Stimulated activated CD4-positive, alpha-beta T cell treated with anti-CD3 and anti-CD28 coated beads, Interleukin-4, amount 100 ng/mL, for 48 hours (primary cell): ENCODE data around the gene FOXP3.

ENCODE experiments used
- DNase-seq, 2 donors: peaks; one replicate each; pipeline ENCODE4 v3.0.0-alpha.2; 2020; ENCODE audit warnings: low read depth in 2 of 2

The FOXP3 gene

GRCh38 chrX:49214996-49215526 is 49.4 kb downstream of the FOXP3 start:
- DNase-seq, result no peak

GRCh38 chrX:49214416-49214815 is 50.1 kb downstream of the FOXP3 start:
- no peak for DNase-seq

GRCh38 chrX:49212861-49213260 is 51.6 kb downstream of the FOXP3 start:
- DNase-seq, result no peak

- no peak for DNase-seq
Observed at GRCh38 chrX:49212209-49212608, 52.3 kb downstream of the FOXP3 start.

GRCh38 chrX:49211074-49211473 is 53.4 kb downstream of the FOXP3 start:
- DNase-seq, result no peak

- no peak for DNase-seq
Observed at GRCh38 chrX:49210406-49210805, 54.1 kb downstream of the FOXP3 start.

GRCh38 chrX:49209434-49210251 is 54.9 kb downstream of the FOXP3 start:
- no peak for DNase-seq

GRCh38 chrX:49208399-49208798 is 56.1 kb downstream of the FOXP3 start:
- DNase-seq, result no peak

GRCh38 chrX:49206543-49206942 is 58.0 kb downstream of the FOXP3 start:
- DNase-seq, result no peak

- DNase-seq, result no peak
Observed at GRCh38 chrX:49205443-49205842, 59.1 kb downstream of the FOXP3 start.

- no peak for DNase-seq
Observed at GRCh38 chrX:49204709-49205108, 59.8 kb downstream of the FOXP3 start.

- no peak for DNase-seq
Observed at GRCh38 chrX:49204017-49204416, 60.5 kb downstream of the FOXP3 start.

- DNase-seq, result no peak
Observed at GRCh38 chrX:49203536-49203935, 61.0 kb downstream of the FOXP3 start.

GRCh38 chrX:49202022-49202421 is 62.5 kb downstream of the FOXP3 start:
- no peak for DNase-seq
